SK-N-SH (cell line): ENCODE results near the gene MAGI2. TPM values are rescaled to one million over a fixed set of nuclear protein-coding genes. Genes with fewer than 3 reads are reported as not detected.

Experiments used
- CTCF ChIA-PET: fragments of 300-600, 350-600 bp; formaldehyde crosslinking; extraction: SDS; loops from one replicate; lab custom pipeline; 2021; lab: Yijun Ruan, JAX
- POLR2A ChIA-PET: fragments of 350-600 bp; sonication (Branson Sonifier 250); formaldehyde crosslinking; extraction: SDS; loops from one replicate; lab custom pipeline; 2020; ENCODE audit warnings: antibody characterized with exemption, inconsistent platforms; lab: Yijun Ruan, JAX
- DNase-seq: peaks from one replicate; pipeline ENCODE4 v3.0.0; 2012
- H2AFZ ChIP-seq: fragments of 200-600 bp; sonication (generic); 2 replicates; pipeline ENCODE4 v1.8.1; 2016; ENCODE audit warnings: antibody characterized with exemption, mild to moderate bottlenecking, low read depth
- H3F3A ChIP-seq: fragments of 200-600 bp; sonication (generic); replicated peaks from 2 replicates; pipeline ENCODE3; 2016; ENCODE audit warnings: antibody characterized with exemption, mild to moderate bottlenecking; ENCODE audit not compliant: insufficient read depth
- H3K27ac ChIP-seq, 2 experiments: fragments of 200-500 bp in 1 of 2; fragments of 200-600 bp in 1 of 2; sonication (Bioruptor generic) in 1 of 2; sonication (generic), shearing (Covaris generic) in 1 of 2; 2 replicates each; pipeline versions ENCODE4 v1.5.1 to v1.6.1; 2014 to 2016; ENCODE audit warnings: low read depth in 2 of 2, inconsistent platforms in 1 of 2, low read length in 1 of 2, mild to moderate bottlenecking in 1 of 2, mixed read lengths in 1 of 2
- H3K27me3 ChIP-seq: fragments of 200-600 bp; sonication (generic), shearing (Covaris generic); 2 replicates; pipeline ENCODE4 v1.6.1; 2016; ENCODE audit warnings: mixed run types; ENCODE audit not compliant: insufficient read depth
- H3K36me3 ChIP-seq, 2 experiments: fragments of 200-500 bp in 1 of 2; fragments of 200-600 bp in 1 of 2; sonication (Bioruptor generic) in 1 of 2; sonication (generic) in 1 of 2; replicated peaks in 1 of 2; 2 replicates each; pipeline versions ENCODE3 to v1.5.1; 2014 to 2016; ENCODE audit warnings: low read length in 1 of 2, mild to moderate bottlenecking in 1 of 2; ENCODE audit not compliant: insufficient read depth in 2 of 2, control insufficient read depth in 1 of 2
- H3K4me1 ChIP-seq, 2 experiments: fragments of 200-500 bp in 1 of 2; fragments of 200-600 bp in 1 of 2; sonication (Bioruptor generic) in 1 of 2; sonication (generic), shearing (Covaris generic) in 1 of 2; 2 replicates each; pipeline versions ENCODE4 v1.5.1 to v1.6.1; 2014 to 2016; ENCODE audit warnings: low read depth in 1 of 2, low read length in 1 of 2, mixed run types in 1 of 2; ENCODE audit not compliant: insufficient read depth in 2 of 2, control insufficient read depth in 1 of 2
- H3K4me2 ChIP-seq: fragments of 200-600 bp; sonication (generic), shearing (Covaris generic); 2 replicates; pipeline ENCODE4 v1.6.1; 2017; ENCODE audit warnings: mixed run types
- H3K4me3 ChIP-seq, 2 experiments: fragments of 200-500 bp in 1 of 2; fragments of 200-600 bp in 1 of 2; sonication (Bioruptor generic) in 1 of 2; sonication (generic), shearing (Covaris generic) in 1 of 2; 2 replicates each; pipeline versions ENCODE4 v1.5.1 to v1.8.1; 2014 to 2016; ENCODE audit warnings: low read depth in 2 of 2, inconsistent platforms in 1 of 2, low read length in 1 of 2, mild to moderate bottlenecking in 1 of 2, mixed read lengths in 1 of 2, moderate library complexity in 1 of 2
- H3K79me2 ChIP-seq: fragments of 200-600 bp; sonication (generic); 2 replicates; pipeline ENCODE4 v1.8.1; 2017; ENCODE audit warnings: mild to moderate bottlenecking; ENCODE audit not compliant: insufficient read depth
- H3K9ac ChIP-seq: fragments of 200-600 bp; sonication (generic); 2 replicates; pipeline ENCODE4 v1.6.1; 2017; ENCODE audit warnings: mixed run types
- H3K9me2 ChIP-seq: fragments of 200-600 bp; sonication (generic); 2 replicates; pipeline ENCODE4 v1.6.1; 2017; ENCODE audit warnings: mixed run types
- H3K9me3 ChIP-seq: fragments of 200-600 bp; sonication (generic); 2 replicates; pipeline ENCODE4 v1.6.1; 2017; ENCODE audit warnings: mixed run types, mild to moderate bottlenecking, moderate library complexity
- H4K20me1 ChIP-seq: fragments of 200-600 bp; sonication (generic); 2 replicates; pipeline ENCODE4 v1.6.1; 2017; ENCODE audit warnings: mild to moderate bottlenecking, mixed run types; ENCODE audit not compliant: insufficient read depth
- CHD2 ChIP-seq: fragments of 150-350 bp; IDR thresholded peaks from 2 replicates; pipeline ENCODE4 v1.6.1; 2018; ENCODE audit warnings: low read length; ENCODE audit not compliant: partially characterized antibody
- ELF1 ChIP-seq: IDR thresholded peaks from 2 replicates; pipeline ENCODE4 v1.4.0; 2012
- FOSL2 ChIP-seq: IDR thresholded peaks from 2 replicates; pipeline ENCODE4 v1.4.0; 2012; ENCODE audit warnings: low read depth, mild to moderate bottlenecking, moderate library complexity, borderline replicate concordance
- FOXM1 ChIP-seq: IDR thresholded peaks from 2 replicates; pipeline ENCODE4 v1.4.0; 2012; ENCODE audit warnings: low read depth, mild to moderate bottlenecking
- RCOR1 ChIP-seq: fragments of 150-350 bp; IDR thresholded peaks from 2 replicates; pipeline ENCODE4 v1.6.1; 2017; ENCODE audit warnings: antibody characterized with exemption, low read length
- RXRA ChIP-seq: IDR thresholded peaks from 2 replicates; pipeline ENCODE4 v1.4.0; 2012; ENCODE audit warnings: low read depth, mild to moderate bottlenecking, borderline replicate concordance
- TAF1 ChIP-seq: IDR thresholded peaks from 2 replicates; pipeline ENCODE4 v1.6.1; 2012; ENCODE audit warnings: low read depth, mild to moderate bottlenecking, low read length, moderate library complexity, borderline replicate concordance
- WGBS: methylation state at CpG from one replicate; pipeline ENCODE4 v1.1.6; 2017; ENCODE audit warnings: low lambda C conversion rate; 5-methylcytosine and 5-hydroxymethylcytosine counted together
- polyA plus RNA-seq, 3 experiments: library from polyadenylated mRNA; depleted of rRNA; stranded (reverse); fragments of >200 nt; gene quantifications; 2 replicates each; pipeline ENCODE4 v1.2.3, GENCODE V29; 2012
- TF ChIP-seq, protein P1 (sequence below): IDR thresholded peaks from 2 replicates; pipeline ENCODE4; 2012
- TF ChIP-seq, protein P2 (sequence below): IDR thresholded peaks from 2 replicates; pipeline ENCODE4 v1.6.1; 2012; ENCODE audit warnings: mild to moderate bottlenecking, low read depth, low read length, moderate library complexity
- TF ChIP-seq, protein P3 (sequence below): fragments of 150-350 bp; IDR thresholded peaks from 2 replicates; pipeline ENCODE4 v1.6.1; 2017; ENCODE audit warnings: antibody characterized with exemption, low read length, low read depth, borderline replicate concordance

Gene MAGI2
- polyA plus RNA-seq, 1 of the 3 experiments (the other 2 are of a cell fraction), result 1.1 TPM

DNA sequence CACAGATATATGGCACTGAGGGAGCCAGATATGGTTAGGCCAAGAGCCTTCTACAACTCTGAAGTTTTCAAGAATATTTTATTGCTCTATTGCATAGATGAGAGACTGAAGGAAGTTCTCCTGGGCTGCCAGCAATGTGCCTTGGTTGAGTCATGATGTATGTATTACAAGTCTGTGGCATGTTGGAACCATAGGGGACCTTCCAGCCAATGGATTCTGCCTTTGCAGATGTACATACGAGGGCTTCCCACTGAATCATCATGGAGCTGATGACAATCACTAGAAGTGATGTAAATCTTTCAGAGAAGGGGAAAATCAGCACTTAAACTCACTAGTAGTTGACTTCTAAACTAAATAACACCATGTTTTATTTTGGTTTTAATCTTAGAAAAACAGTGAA, 1235.4 kb downstream of the MAGI2 start:
- no peak for TF ChIP-seq CHD2
- TF ChIP-seq, protein P1, sequence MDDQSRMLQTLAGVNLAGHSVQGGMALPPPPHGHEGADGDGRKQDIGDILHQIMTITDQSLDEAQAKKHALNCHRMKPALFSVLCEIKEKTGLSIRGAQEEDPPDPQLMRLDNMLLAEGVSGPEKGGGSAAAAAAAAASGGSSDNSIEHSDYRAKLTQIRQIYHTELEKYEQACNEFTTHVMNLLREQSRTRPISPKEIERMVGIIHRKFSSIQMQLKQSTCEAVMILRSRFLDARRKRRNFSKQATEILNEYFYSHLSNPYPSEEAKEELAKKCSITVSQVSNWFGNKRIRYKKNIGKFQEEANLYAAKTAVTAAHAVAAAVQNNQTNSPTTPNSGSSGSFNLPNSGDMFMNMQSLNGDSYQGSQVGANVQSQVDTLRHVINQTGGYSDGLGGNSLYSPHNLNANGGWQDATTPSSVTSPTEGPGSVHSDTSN, result peak; percentile 19; the same call in 1 of the 2 replicates
- no peak for TF ChIP-seq FOSL2
- TF ChIP-seq, protein P2, sequence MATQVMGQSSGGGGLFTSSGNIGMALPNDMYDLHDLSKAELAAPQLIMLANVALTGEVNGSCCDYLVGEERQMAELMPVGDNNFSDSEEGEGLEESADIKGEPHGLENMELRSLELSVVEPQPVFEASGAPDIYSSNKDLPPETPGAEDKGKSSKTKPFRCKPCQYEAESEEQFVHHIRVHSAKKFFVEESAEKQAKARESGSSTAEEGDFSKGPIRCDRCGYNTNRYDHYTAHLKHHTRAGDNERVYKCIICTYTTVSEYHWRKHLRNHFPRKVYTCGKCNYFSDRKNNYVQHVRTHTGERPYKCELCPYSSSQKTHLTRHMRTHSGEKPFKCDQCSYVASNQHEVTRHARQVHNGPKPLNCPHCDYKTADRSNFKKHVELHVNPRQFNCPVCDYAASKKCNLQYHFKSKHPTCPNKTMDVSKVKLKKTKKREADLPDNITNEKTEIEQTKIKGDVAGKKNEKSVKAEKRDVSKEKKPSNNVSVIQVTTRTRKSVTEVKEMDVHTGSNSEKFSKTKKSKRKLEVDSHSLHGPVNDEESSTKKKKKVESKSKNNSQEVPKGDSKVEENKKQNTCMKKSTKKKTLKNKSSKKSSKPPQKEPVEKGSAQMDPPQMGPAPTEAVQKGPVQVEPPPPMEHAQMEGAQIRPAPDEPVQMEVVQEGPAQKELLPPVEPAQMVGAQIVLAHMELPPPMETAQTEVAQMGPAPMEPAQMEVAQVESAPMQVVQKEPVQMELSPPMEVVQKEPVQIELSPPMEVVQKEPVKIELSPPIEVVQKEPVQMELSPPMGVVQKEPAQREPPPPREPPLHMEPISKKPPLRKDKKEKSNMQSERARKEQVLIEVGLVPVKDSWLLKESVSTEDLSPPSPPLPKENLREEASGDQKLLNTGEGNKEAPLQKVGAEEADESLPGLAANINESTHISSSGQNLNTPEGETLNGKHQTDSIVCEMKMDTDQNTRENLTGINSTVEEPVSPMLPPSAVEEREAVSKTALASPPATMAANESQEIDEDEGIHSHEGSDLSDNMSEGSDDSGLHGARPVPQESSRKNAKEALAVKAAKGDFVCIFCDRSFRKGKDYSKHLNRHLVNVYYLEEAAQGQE, result no peak
- no peak for TF ChIP-seq ELF1
- TF ChIP-seq, protein P3, sequence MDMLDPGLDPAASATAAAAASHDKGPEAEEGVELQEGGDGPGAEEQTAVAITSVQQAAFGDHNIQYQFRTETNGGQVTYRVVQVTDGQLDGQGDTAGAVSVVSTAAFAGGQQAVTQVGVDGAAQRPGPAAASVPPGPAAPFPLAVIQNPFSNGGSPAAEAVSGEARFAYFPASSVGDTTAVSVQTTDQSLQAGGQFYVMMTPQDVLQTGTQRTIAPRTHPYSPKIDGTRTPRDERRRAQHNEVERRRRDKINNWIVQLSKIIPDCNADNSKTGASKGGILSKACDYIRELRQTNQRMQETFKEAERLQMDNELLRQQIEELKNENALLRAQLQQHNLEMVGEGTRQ, result no peak
- Histone ChIP-seq H3K4me2 (no peak overlapping the region), H3F3A (peaks cover 8% of the 10 kb centered on the region), H2AFZ (no peak overlapping the region), H3K27ac (no peak overlapping the region), H4K20me1 (no peaks in the 10 kb centered on the region), H3K4me3 (no peak overlapping the region), H3K9me3 (no peaks in the 10 kb centered on the region), H3K27me3 (no peaks in the 10 kb centered on the region), H3K36me3 (no peaks in the 10 kb centered on the region), H3K9ac (no peak overlapping the region), H3K9me2 (no peaks in the 10 kb centered on the region), H3K4me1 (peaks cover 0 to 5% of the 10 kb centered on the region in 2 experiments; a peak in 2 of 4 replicates), H3K79me2 (no peaks in the 10 kb centered on the region)
- POLR2A ChIA-PET, result no interaction called here
- CTCF ChIA-PET, result interaction anchor here (0.8 to 1.3 kb wide), 2 partner anchors 197 to 251 kb away, joined by 5 to 6 read pairs; no protein-coding TSS in a partner anchor
- DNase-seq, result no peak
- WGBS, result 16% methylated on average over 1 of the region's 1 CpG

DNA sequence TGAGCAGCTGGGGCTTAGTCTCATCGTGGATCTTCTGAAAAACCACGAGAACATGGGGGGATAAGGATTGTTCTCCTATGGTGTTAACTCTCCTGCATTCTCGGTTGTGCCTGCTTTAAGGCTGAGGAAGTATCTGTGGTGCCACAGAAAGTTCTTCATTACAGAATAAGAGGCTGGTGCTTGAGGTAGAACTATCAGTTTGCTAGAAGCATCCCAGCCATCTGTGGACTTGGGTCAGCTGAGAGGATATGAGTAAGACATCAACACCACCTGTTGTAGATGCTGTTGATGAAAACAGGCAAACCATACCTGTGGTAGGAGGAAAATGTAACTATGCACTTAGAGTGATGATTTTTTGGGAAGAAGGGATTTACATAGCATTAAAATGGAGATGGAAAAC, 1238.3 kb downstream of the MAGI2 start:
- no peaks in the 10 kb centered on the region for H3K9me3 ChIP-seq
- no peaks in the 10 kb centered on the region for H3K79me2 ChIP-seq
- no peaks in the 10 kb centered on the region for H3K9me2 ChIP-seq
- CTCF ChIA-PET, result interaction anchor here (1.0 to 1.1 kb wide), 2 partner anchors 16 to 133 kb away, joined by 3 read pairs; no protein-coding TSS in a partner anchor
- no peak overlapping the region for H2AFZ ChIP-seq
- H3K4me2 ChIP-seq, result no peak overlapping the region
- H3K4me1 ChIP-seq, result peaks cover 0 to 5% of the 10 kb centered on the region in 2 experiments; a peak in 1 of 4 replicates
- H3K4me3 ChIP-seq, result no peak overlapping the region
- WGBS, result 76% methylated on average over 3 of the region's 3 CpGs
- H3F3A ChIP-seq, result no peaks in the 10 kb centered on the region
- H3K36me3 ChIP-seq, result no peaks in the 10 kb centered on the region
- H3K27me3 ChIP-seq, result no peaks in the 10 kb centered on the region
- DNase-seq, result no peak
- H3K9ac ChIP-seq, result no peak overlapping the region
- H3K27ac ChIP-seq, result no peak overlapping the region
- POLR2A ChIA-PET, result no interaction called here
- H4K20me1 ChIP-seq, result no peaks in the 10 kb centered on the region
- TF ChIP-seq RXRA (no peak), FOXM1 (no peak), RCOR1 (no peak), CHD2 (no peak), TAF1 (no peak)
